A549 treated with DMSO at 1 μM for 4 hours (cell line): ENCODE data around the gene ANKRD40. TPM values are rescaled to one million over a fixed set of nuclear protein-coding genes. Genes with fewer than 3 reads are reported as not detected.

Source experiments
- total RNA-seq: library from RNA; stranded (reverse); fragments of 200-300 nt; extraction: Qiagen RNA extraction; gene quantifications from 5 replicates; pipeline ENCODE4 v1.2.3, GENCODE V29; 2022; ENCODE audit warnings: low read depth

ANKRD40 gene, protein sequence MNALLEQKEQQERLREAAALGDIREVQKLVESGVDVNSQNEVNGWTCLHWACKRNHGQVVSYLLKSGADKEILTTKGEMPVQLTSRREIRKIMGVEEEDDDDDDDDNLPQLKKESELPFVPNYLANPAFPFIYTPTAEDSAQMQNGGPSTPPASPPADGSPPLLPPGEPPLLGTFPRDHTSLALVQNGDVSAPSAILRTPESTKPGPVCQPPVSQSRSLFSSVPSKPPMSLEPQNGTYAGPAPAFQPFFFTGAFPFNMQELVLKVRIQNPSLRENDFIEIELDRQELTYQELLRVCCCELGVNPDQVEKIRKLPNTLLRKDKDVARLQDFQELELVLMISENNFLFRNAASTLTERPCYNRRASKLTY
- 45.5 to 50.9 TPM (median 49.6 TPM) in 5 replicates for total RNA-seq

DNA sequence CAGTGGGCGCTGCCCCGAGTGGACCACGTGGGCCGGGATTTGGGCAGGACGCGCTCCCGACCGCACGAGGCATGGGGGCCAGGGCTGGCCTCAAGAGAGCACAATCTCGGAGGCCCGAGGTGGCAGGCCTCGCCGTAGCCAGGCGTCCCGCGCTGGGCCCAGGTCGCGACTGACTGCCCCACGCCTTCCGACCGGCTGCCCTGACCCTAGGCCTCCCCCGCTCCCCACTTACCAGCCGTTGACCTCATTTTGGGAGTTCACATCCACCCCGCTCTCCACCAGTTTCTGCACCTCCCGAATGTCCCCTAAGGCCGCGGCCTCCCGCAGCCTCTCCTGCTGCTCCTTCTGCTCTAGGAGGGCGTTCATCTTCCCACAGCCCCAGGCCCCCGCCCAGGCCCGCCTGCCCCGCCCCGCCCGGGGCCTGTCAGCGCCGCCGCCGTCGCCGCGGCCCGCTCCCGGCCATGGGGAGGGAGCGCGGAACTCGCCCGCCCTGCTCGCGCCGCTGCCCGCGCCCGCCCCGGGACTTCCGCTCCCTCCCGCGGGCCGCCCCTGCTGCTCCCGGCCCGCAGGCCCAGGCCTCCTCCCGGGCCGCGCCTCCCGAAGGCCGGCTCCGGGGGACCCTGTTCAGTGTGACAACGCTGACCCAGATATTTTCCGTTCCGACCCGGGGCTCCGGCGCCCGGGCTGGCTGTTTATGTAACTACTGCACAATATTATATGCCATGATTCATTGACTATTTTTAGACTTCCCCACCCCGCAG is at the start of gene ANKRD40:
TSS of gene ANKRD40 (minus strand) at position 626 of the 761 bp plus-strand sequence. CDS start at position 366, 260 bp downstream.

DNA sequence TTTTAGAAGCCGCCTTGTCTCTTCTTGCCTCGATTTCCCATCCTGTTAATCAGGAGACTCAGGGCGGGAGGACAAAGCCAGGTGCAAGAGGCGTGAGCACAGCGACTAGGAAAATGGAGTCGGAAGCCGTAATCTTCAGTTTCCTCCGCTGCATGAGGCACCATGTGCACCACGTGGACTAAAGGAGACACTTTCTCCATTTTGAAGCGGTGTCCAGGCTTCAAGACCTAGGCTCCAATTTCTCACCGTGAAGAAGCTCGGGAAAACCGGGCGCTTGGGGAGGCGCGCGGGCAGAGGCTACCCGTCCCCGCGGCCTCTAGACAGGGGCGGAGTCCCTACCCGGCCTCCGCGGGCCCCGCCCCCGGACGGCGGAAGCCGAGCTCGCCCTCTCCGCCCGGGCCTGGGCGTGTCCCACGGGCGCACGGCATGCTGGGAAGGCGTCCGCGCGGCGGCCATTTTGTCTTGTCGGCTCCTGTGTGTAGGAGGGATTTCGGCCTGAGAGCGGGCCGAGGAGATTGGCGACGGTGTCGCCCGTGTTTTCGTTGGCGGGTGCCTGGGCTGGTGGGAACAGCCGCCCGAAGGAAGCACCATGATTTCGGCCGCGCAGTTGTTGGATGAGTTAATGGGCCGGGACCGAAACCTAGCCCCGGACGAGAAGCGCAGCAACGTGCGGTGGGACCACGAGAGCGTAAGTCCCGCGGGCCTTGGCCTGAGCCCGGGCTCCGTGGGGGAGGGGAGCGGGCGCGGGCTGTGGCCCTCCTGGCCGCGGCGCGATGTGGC is 11.6 kb upstream of the ANKRD40 start, which contains the start of gene LUC7L3:
TSS of gene LUC7L3 (plus strand) at position 460 of the 780 bp plus-strand sequence. CDS start at position 590, 130 bp downstream.

Other genes starting within 250 kb of the ANKRD40 start
- gene CHAD, start 239.0 kb downstream of the ANKRD40 start, total RNA-seq, result not detected in 5 replicates
- gene RSAD1, start 229.1 kb downstream of the ANKRD40 start, total RNA-seq, result 25.7 to 40.1 TPM (median 36.4 TPM) in 5 replicates
- gene MYCBPAP, start 199.5 kb downstream of the ANKRD40 start, total RNA-seq, result 0.07 to 1.0 TPM (median 0.45 TPM) in 5 replicates
- 0.15 to 0.31 TPM (median 0.23 TPM) in 5 replicates for gene EPN3, start 175.2 kb downstream of the ANKRD40 start, total RNA-seq
- gene SPATA20, start 160.7 kb downstream of the ANKRD40 start, total RNA-seq, result 73.4 to 87.2 TPM (median 79.8 TPM) in 5 replicates
- gene CACNA1G, start 147.2 kb downstream of the ANKRD40 start, total RNA-seq, result 3.9 to 5.1 TPM (median 4.4 TPM) in 5 replicates
- gene ABCC3, start 73.0 kb downstream of the ANKRD40 start, total RNA-seq, result 122 to 146 TPM (median 140 TPM) in 5 replicates
- gene LUC7L3, start 11.7 kb upstream of the ANKRD40 start, total RNA-seq, result 74.2 to 94.9 TPM (median 85.2 TPM) in 5 replicates
- gene ANKRD40CL, start 59.6 kb upstream of the ANKRD40 start, total RNA-seq, result not detected in 5 replicates
- not detected in 5 replicates for gene WFIKKN2, start 127.7 kb upstream of the ANKRD40 start, total RNA-seq
- gene TOB1, start 158.4 kb upstream of the ANKRD40 start, total RNA-seq, result 70.5 to 102 TPM (median 74.8 TPM) in 5 replicates